Measurements from ENCODE around the gene ZNF732.
A peak's percentile ranks its signal among the peaks of the same experiment; 100 is the strongest.
"Not testable (repeated sequence)": the region's sequence is repeated elsewhere in the genome, so short reads cannot be mapped to it uniquely, and the experiment has no call there.

Gene ZNF732

GRCh38 chr4:253936-254756 is 51.1 kb downstream of the ZNF732 start:
- FAIRE-seq, result no peak

- no peak for FAIRE-seq
Observed at GRCh38 chr4:252065-252601, 53.1 kb downstream of the ZNF732 start.

- no peak for FAIRE-seq
Observed at GRCh38 chr4:244471-244870, 60.8 kb downstream of the ZNF732 start.

- FAIRE-seq, result no peak
Observed at GRCh38 chr4:243426-243825, 61.8 kb downstream of the ZNF732 start.

- FAIRE-seq, result peak; percentile 77
Observed at GRCh38 chr4:242121-242848, 63.0 kb downstream of the ZNF732 start.

- FAIRE-seq, result not testable (repeated sequence)
Observed at GRCh38 chr4:241411-241810, 63.9 kb downstream of the ZNF732 start.

GRCh38 chr4:236028-236427 is 69.2 kb downstream of the ZNF732 start:
- FAIRE-seq, result no peak

GRCh38 chr4:234178-234577 is 71.1 kb downstream of the ZNF732 start:
- no peak for FAIRE-seq

GRCh38 chr4:223913-224497 is 81.3 kb downstream of the ZNF732 start:
- no peak for FAIRE-seq

Data from colon (tissue), 2 donors.